ENCODE results near the gene TIFAB. TPM values are rescaled to one million over a fixed set of nuclear protein-coding genes. Genes with fewer than 3 reads are reported as not detected.

The TIFAB gene
- total RNA-seq, 1 experiment from 2014 or later, result not detected

DNA sequence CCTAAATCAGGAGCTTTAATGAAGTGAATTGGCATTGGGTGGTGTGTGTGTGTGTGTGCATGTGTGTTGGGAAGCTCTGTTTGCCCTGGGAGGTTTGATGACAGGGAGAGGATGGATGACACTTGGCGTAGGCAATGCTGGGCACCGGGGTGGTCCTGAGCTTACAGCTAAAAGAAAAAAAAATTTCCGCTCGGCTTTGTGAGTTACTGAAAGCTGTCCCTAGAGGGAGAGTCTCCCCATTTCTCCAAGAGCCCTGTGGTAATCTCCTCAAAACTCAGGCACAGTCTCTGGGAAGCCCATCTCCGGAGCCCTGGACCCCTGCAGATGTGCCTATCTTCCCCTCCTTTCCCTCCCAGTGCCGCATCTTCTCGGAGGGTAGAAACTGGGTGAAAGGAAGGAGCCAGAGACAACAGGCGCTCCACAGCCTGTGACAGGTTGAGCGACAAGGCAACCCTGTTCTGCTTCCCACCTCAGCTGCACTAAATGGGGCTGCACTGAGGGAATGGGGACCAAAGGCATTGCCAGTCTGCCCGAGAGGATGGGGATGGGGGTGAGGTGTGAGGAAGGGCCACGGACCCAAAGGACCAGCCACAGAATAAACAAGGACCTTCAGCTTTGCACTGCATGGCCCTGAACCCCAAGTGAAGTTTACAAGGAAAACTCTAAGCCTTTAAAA is 35.8 kb upstream of the TIFAB start:
- BruUV-seq (replicated peaks), result no TSS peak
- H3K27me3 ChIP-seq (ENCODE audit: control insufficient read depth, insufficient read depth, low read length), result peaks cover 3% of the 10 kb centered on the region; the same call in 1 of the 2 replicates
- ChIA-PET POLR2A (interaction anchor here (0.6 kb wide), 2 partner anchors 197 to 1058 kb away, joined by 3 read pairs; no protein-coding TSS in a partner anchor), CTCF (interaction anchor here (1.6 kb wide), 1 partner anchor 78 kb away, joined by 3 read pairs; no protein-coding TSS in a partner anchor)
- H3K9me3 ChIP-seq (ENCODE audit: control insufficient read depth, insufficient read depth, low read depth, low read length), result no peaks in the 10 kb centered on the region
- in situ Hi-C loops (cut with HindIII; ENCODE audit: low pct_unique_long_range_greater_than_20kb, low sequenced_read_pairs) (no loop called here), intact Hi-C loops (cut with micrococcal nuclease; ENCODE audit: unreplicated experiment) (no loop called here)
- H3K36me3 ChIP-seq (ENCODE audit: control insufficient read depth, insufficient read depth, low read length), result no peaks in the 10 kb centered on the region
- H3K4me1 ChIP-seq (ENCODE audit: control insufficient read depth, insufficient read depth, low read length), result no peaks in the 10 kb centered on the region
- H3K27ac ChIP-seq (ENCODE audit: low read length), result no peak overlapping the region
- DNase-seq (ENCODE audit: low read depth, low spot score), result no peak
- no peak overlapping the region for H3K4me3 ChIP-seq (ENCODE audit: low read depth in 2 of 2, low read length in 2 of 2)
- TF ChIP-seq TCF7L2 (IDR thresholded peaks at IDR 0.05; ENCODE audit: low read depth, low read length) (no peak), SIN3A (IDR thresholded peaks at IDR 0.05; ENCODE audit: borderline replicate concordance, insufficient read depth, low read depth, low read length) (no peak), POLR2AphosphoS5 (IDR thresholded peaks at IDR 0.05; ENCODE audit: low read depth, low read length) (no peak)
- TF ChIP-seq, protein P1, sequence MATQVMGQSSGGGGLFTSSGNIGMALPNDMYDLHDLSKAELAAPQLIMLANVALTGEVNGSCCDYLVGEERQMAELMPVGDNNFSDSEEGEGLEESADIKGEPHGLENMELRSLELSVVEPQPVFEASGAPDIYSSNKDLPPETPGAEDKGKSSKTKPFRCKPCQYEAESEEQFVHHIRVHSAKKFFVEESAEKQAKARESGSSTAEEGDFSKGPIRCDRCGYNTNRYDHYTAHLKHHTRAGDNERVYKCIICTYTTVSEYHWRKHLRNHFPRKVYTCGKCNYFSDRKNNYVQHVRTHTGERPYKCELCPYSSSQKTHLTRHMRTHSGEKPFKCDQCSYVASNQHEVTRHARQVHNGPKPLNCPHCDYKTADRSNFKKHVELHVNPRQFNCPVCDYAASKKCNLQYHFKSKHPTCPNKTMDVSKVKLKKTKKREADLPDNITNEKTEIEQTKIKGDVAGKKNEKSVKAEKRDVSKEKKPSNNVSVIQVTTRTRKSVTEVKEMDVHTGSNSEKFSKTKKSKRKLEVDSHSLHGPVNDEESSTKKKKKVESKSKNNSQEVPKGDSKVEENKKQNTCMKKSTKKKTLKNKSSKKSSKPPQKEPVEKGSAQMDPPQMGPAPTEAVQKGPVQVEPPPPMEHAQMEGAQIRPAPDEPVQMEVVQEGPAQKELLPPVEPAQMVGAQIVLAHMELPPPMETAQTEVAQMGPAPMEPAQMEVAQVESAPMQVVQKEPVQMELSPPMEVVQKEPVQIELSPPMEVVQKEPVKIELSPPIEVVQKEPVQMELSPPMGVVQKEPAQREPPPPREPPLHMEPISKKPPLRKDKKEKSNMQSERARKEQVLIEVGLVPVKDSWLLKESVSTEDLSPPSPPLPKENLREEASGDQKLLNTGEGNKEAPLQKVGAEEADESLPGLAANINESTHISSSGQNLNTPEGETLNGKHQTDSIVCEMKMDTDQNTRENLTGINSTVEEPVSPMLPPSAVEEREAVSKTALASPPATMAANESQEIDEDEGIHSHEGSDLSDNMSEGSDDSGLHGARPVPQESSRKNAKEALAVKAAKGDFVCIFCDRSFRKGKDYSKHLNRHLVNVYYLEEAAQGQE (IDR thresholded peaks at IDR 0.05; ENCODE audit: insufficient read depth in 1 of 2, low read depth in 2 of 2, low read length in 1 of 2), result no peak
- TF ChIP-seq, protein P2, sequence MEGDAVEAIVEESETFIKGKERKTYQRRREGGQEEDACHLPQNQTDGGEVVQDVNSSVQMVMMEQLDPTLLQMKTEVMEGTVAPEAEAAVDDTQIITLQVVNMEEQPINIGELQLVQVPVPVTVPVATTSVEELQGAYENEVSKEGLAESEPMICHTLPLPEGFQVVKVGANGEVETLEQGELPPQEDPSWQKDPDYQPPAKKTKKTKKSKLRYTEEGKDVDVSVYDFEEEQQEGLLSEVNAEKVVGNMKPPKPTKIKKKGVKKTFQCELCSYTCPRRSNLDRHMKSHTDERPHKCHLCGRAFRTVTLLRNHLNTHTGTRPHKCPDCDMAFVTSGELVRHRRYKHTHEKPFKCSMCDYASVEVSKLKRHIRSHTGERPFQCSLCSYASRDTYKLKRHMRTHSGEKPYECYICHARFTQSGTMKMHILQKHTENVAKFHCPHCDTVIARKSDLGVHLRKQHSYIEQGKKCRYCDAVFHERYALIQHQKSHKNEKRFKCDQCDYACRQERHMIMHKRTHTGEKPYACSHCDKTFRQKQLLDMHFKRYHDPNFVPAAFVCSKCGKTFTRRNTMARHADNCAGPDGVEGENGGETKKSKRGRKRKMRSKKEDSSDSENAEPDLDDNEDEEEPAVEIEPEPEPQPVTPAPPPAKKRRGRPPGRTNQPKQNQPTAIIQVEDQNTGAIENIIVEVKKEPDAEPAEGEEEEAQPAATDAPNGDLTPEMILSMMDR (IDR thresholded peaks at IDR 0.05), result no peak
- ATAC-seq, result no peak

GRCh38 chr5:135487037-135487395 is 34.9 kb upstream of the TIFAB start:
- Histone ChIP-seq H3K36me3 (ENCODE audit: control insufficient read depth, insufficient read depth, low read length) (no peaks in the 10 kb centered on the region), H3K9me3 (ENCODE audit: control insufficient read depth, insufficient read depth, low read depth, low read length) (no peaks in the 10 kb centered on the region), H3K4me3 (ENCODE audit: low read depth in 2 of 2, low read length in 2 of 2) (no peak overlapping the region), H3K4me1 (ENCODE audit: control insufficient read depth, insufficient read depth, low read length) (no peaks in the 10 kb centered on the region), H3K27me3 (ENCODE audit: control insufficient read depth, insufficient read depth, low read length) (peaks cover 3% of the 10 kb centered on the region; the same call in 1 of the 2 replicates), H3K27ac (ENCODE audit: low read length) (no peak overlapping the region)
- no peak for ATAC-seq
- intact Hi-C loops (cut with micrococcal nuclease; ENCODE audit: unreplicated experiment) (no loop called here), in situ Hi-C loops (cut with HindIII; ENCODE audit: low pct_unique_long_range_greater_than_20kb, low sequenced_read_pairs) (no loop called here)
- BruUV-seq (replicated peaks), result no TSS peak
- DNase-seq (ENCODE audit: low read depth, low spot score), result no peak
- ChIA-PET POLR2A (interaction anchor here (0.6 kb wide), 1 partner anchor 198 kb away, joined by 3 read pairs; no protein-coding TSS in a partner anchor), CTCF (interaction anchor here (1.6 kb wide), 1 partner anchor 79 kb away, joined by 3 read pairs; no protein-coding TSS in a partner anchor)
- TF ChIP-seq, protein P1 (IDR thresholded peaks at IDR 0.05; ENCODE audit: insufficient read depth in 1 of 2, low read depth in 2 of 2, low read length in 1 of 2), result no peak
- no peak for TF ChIP-seq POLR2AphosphoS5 (IDR thresholded peaks at IDR 0.05; ENCODE audit: low read depth, low read length)
- TF ChIP-seq, protein P2 (IDR thresholded peaks at IDR 0.05), result no peak
- no peak for TF ChIP-seq TCF7L2 (IDR thresholded peaks at IDR 0.05; ENCODE audit: low read depth, low read length)
- TF ChIP-seq SIN3A (IDR thresholded peaks at IDR 0.05; ENCODE audit: borderline replicate concordance, insufficient read depth, low read depth, low read length), result no peak
